Spleen (tissue), 11 donors: ENCODE results near the gene RPP14. TPM values are rescaled to one million over a fixed set of nuclear protein-coding genes. Genes with fewer than 3 reads are reported as not detected.

ENCODE experiments used
- DNase-seq: peaks from one replicate; pipeline ENCODE4 v3.0.0-alpha.2; 2020
- H3K27ac ChIP-seq, 8 donors: fragments of 200-600 bp; sonication (generic) in 7 of 8; 1 replicate in 4 of 8; 2 replicates in 4 of 8; pipeline versions ENCODE4 v1.5.0 to v1.8.0; 2016 to 2021; ENCODE audit warnings: inconsistent platforms in 4 of 8, mild to moderate bottlenecking in 4 of 8, moderate library complexity in 1 of 8
- H3K27me3 ChIP-seq, 7 donors: fragments of 200-600 bp; sonication (generic) in 6 of 7; replicated peaks in 1 of 7; 1 replicate in 4 of 7; 2 replicates in 3 of 7; pipeline versions ENCODE4 v1.5.0 to v1.8.0; 2016 to 2021; ENCODE audit warnings: inconsistent platforms in 3 of 7, mild to moderate bottlenecking in 1 of 7
- H3K36me3 ChIP-seq, 6 donors: fragments of 200-600 bp; sonication (generic) in 5 of 6; 1 replicate in 4 of 6; 2 replicates in 2 of 6; pipeline versions ENCODE4 v1.5.0 to v1.8.0; 2016 to 2021; ENCODE audit warnings: inconsistent platforms in 2 of 6
- H3K4me1 ChIP-seq, 6 donors: fragments of 200-600 bp; sonication (generic) in 5 of 6; 1 replicate in 3 of 6; 2 replicates in 3 of 6; pipeline versions ENCODE4 v1.5.0 to v1.8.0; 2016 to 2021; ENCODE audit warnings: inconsistent platforms in 3 of 6
- H3K4me3 ChIP-seq, 8 donors: fragments of 200-600 bp; sonication (generic) in 7 of 8; 1 replicate in 4 of 8; 2 replicates in 4 of 8; pipeline versions ENCODE4 v1.5.0 to v1.8.0; 2016 to 2021; ENCODE audit warnings: inconsistent platforms in 4 of 8, mild to moderate bottlenecking in 4 of 8, moderate library complexity in 2 of 8
- H3K9me3 ChIP-seq, 8 donors: fragments of 200-600 bp; sonication (generic) in 7 of 8; 1 replicate in 4 of 8; 2 replicates in 4 of 8; pipeline versions ENCODE4 v1.5.0 to v1.8.0; 2016 to 2021; ENCODE audit warnings: inconsistent platforms in 4 of 8
- POLR2A ChIP-seq, 3 donors: fragments of 450-650 bp; IDR thresholded peaks; one replicate each; pipeline ENCODE4 v1.5.1; 2017; ENCODE audit warnings: antibody characterized with exemption in 3 of 3, mild to moderate bottlenecking in 1 of 3
- POLR2AphosphoS5 ChIP-seq, 3 donors: sonication (generic); formaldehyde crosslinking; IDR thresholded peaks; one replicate each; pipeline ENCODE4 v1.5.1; 2017; ENCODE audit warnings: antibody characterized with exemption in 3 of 3
- WGBS, 5 donors: extraction: QIAGEN DNeasy Blood & Tissue Kit in 3 of 5; methylation state at CpG; one replicate each; pipeline versions ENCODE4 v1.1.5 to v1.1.7; 2013 to 2018; 5-methylcytosine and 5-hydroxymethylcytosine counted together
- intact Hi-C: fragments of 100-400 bp; cut with DNase I; formaldehyde crosslinking; loops from one replicate; pipeline ENCODE4 v1.15.0; 2023; ENCODE audit warnings: low total_unique reads
- polyA plus RNA-seq, 3 donors: library from polyadenylated mRNA; stranded (reverse); fragments of 200-250 nt; gene quantifications; one replicate each; pipeline ENCODE4 v1.2.1, GENCODE V29; 2013
- total RNA-seq, 7 donors: library from RNA; depleted of rRNA in 3 of 7; stranded (reverse); fragments of >200 nt in 3 of 7; fragmentation: NEBNext Ultra II Directional in 4 of 7; extraction: Animal tissue kit (Norgen Biotek cat#: 25700) in 4 of 7; gene quantifications; one replicate each; pipeline versions ENCODE4 v1.1.0 to v1.2.1, GENCODE V29; 2016 to 2021
- TF ChIP-seq, protein P1 (sequence below), 11 experiments: fragments of 200-600 bp in 7 of 11; fragments of 450-650 bp in 4 of 11; sonication (generic) in 4 of 11; IDR thresholded peaks in 8 of 11; conservative IDR thresholded peaks in 3 of 11; 1 replicate in 7 of 11; 2 replicates in 4 of 11; pipeline versions ENCODE4 v1.4.0 to v1.8.0; 2016 to 2021; ENCODE audit warnings: antibody characterized with exemption in 11 of 11, inconsistent platforms in 4 of 11, mild to moderate bottlenecking in 1 of 11
- donor health status: healthy with polysubstance abuse.
- donor health status: DM: no; HTN: no; CAD: no; lungs with moderate emphysema.
- donor health status: DM: no; HTN: no; CAD: no.
- donor health status: Bipolar disorder and iron deficiency.
- donor health status: healthy.
- donor health status: DM: no; HTN: no; CAD: no.
- donor health status: DM: yes; HTN: yes; CAD: no.

RPP14 gene
- total and polyA plus RNA-seq, 10 donors: 6.2 to 21.3 (median 14.3) TPM

DNA sequence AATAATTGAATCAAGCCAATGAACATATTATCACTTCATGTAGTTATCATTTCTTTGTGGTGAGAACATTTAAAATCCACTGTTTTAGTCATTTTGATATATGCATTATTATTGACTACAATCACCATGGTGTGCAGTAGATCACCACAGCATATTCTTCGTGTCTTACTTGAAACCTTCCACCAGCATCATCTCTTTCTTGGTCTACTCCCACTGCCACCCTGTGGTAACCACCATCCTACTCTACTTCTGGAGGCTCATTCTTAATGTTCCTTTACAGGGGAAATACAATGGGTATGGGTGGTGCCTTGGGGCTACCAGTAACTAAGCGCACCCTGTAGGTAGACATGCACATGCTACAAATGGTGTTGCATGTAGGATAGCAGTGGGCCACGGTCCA, 52.0 kb downstream of the RPP14 start:
- TF ChIP-seq POLR2A (IDR thresholded peaks at IDR 0.05) (no peak), POLR2AphosphoS5 (IDR thresholded peaks at IDR 0.05) (no peak)
- DNase-seq: no peak
- H3K27ac ChIP-seq: peak overlapping the region in 1 of 8 donors; percentile 8
- intact Hi-C loops: no loop called here
- H3K36me3 ChIP-seq: peaks cover 0 to 6% (median 0%) of the 10 kb centered on the region in 6 donors
- no peaks in the 10 kb centered on the region for H3K27me3 ChIP-seq
- H3K4me1 ChIP-seq: peaks cover 5 to 85% (median 53%) of the 10 kb centered on the region in 6 donors
- WGBS, 5 donors: 74 to 94% (median 86%) methylated on average over 3 of the region's 3 CpGs
- H3K4me3 ChIP-seq: no peak overlapping the region
- H3K9me3 ChIP-seq: no peaks in the 10 kb centered on the region

DNA sequence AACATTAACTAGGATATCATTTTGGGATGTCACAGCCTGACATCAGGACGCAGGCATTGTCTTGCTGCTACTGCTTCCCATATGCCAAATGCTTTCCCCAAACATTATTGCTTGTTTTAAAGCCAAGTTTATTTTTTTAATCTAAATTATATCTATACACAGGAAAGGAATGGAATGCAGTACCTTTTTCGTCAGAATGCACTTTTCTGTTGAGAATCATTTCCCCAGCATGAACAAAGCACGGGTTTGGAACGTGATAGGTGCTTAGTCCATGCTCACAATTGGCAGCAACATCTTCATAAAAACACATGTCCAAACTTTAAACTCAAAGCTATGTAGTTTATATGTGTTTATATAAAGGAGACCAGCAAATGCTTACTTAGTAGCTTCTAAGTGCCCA, 52.8 kb downstream of the RPP14 start:
- no peaks in the 10 kb centered on the region for H3K9me3 ChIP-seq
- no peak overlapping the region for H3K4me3 ChIP-seq
- WGBS, 5 donors: 91 to 96% (median 94%) methylated on average over 4 of the region's 4 CpGs
- H3K36me3 ChIP-seq: peaks cover 0 to 6% (median 0%) of the 10 kb centered on the region in 6 donors
- H3K27me3 ChIP-seq: no peaks in the 10 kb centered on the region
- no peak overlapping the region for H3K27ac ChIP-seq
- H3K4me1 ChIP-seq: peaks cover 5 to 84% (median 49%) of the 10 kb centered on the region in 6 donors
- no peak for DNase-seq
- intact Hi-C loops: no loop called here
- TF ChIP-seq POLR2A (IDR thresholded peaks at IDR 0.05): no peak
- TF ChIP-seq, protein P1, sequence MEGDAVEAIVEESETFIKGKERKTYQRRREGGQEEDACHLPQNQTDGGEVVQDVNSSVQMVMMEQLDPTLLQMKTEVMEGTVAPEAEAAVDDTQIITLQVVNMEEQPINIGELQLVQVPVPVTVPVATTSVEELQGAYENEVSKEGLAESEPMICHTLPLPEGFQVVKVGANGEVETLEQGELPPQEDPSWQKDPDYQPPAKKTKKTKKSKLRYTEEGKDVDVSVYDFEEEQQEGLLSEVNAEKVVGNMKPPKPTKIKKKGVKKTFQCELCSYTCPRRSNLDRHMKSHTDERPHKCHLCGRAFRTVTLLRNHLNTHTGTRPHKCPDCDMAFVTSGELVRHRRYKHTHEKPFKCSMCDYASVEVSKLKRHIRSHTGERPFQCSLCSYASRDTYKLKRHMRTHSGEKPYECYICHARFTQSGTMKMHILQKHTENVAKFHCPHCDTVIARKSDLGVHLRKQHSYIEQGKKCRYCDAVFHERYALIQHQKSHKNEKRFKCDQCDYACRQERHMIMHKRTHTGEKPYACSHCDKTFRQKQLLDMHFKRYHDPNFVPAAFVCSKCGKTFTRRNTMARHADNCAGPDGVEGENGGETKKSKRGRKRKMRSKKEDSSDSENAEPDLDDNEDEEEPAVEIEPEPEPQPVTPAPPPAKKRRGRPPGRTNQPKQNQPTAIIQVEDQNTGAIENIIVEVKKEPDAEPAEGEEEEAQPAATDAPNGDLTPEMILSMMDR (IDR thresholded peaks at IDR 0.05 in 8 of 11, conservative IDR thresholded peaks at IDR 0.05 in 3 of 11): no peak
- TF ChIP-seq POLR2AphosphoS5 (IDR thresholded peaks at IDR 0.05): no peak

DNA sequence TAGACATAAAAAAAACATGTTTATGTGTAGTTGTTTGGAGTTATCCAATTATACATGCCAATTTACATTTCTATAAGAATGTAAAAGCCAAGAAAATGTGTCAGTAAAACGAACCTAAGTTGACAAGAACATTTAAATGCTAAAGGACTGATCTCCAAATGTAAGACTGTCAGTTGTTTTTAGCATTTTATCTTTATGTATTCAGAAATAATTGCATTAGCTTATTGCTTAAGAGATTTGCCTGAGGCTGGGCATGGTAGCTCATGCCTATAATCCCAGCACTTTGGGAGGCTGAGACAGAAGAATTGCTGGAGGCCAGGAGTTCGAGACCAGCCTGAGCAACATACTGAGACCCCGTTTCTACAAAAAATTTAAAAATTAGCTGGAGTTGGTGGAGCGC, 53.6 kb downstream of the RPP14 start:
- peaks cover 5 to 84% (median 48%) of the 10 kb centered on the region in 6 donors for H3K4me1 ChIP-seq
- 91 to 94% (median 93%) methylated on average over 4 of the region's 4 CpGs for WGBS, 5 donors
- no peak for DNase-seq

DNA sequence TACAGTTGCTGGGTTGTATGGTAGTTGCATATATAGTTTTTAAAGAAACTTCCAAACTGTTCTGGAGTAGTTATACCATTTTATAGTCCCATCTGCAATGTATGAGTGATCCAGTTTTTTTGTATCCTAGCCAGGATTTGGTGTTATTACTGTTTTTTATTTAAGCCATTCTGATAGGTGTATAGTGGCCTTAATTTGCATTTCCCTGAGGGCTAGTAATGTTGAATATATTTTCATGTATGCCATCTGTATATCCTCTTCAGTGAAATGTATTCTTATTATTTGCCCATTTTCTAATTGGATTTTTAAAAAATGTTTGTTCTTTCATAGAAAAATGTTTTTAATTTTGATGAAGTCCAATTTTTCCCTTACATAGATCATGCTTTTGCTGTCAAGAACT, 55.8 kb downstream of the RPP14 start:
- Histone ChIP-seq H3K4me1 (peaks cover 0 to 83% (median 30%) of the 10 kb centered on the region in 6 donors), H3K9me3 (no peaks in the 10 kb centered on the region), H3K36me3 (peaks cover 0 to 6% (median 0%) of the 10 kb centered on the region in 6 donors), H3K4me3 (no peak overlapping the region), H3K27ac (no peak overlapping the region), H3K27me3 (no peaks in the 10 kb centered on the region)
- no peak for DNase-seq
- intact Hi-C loops: no loop called here
- TF ChIP-seq, protein P1 (IDR thresholded peaks at IDR 0.05 in 8 of 11, conservative IDR thresholded peaks at IDR 0.05 in 3 of 11): no peak
- no peak for TF ChIP-seq POLR2A (IDR thresholded peaks at IDR 0.05)
- TF ChIP-seq POLR2AphosphoS5 (IDR thresholded peaks at IDR 0.05): no peak

More for the DNA sequence above, 53.6 kb downstream of the RPP14 start:
- Histone ChIP-seq H3K4me3 (no peak overlapping the region), H3K36me3 (peaks cover 0 to 6% (median 0%) of the 10 kb centered on the region in 6 donors), H3K9me3 (no peaks in the 10 kb centered on the region), H3K27me3 (no peaks in the 10 kb centered on the region), H3K27ac (no peak overlapping the region)
- intact Hi-C loops: no loop called here
- no peak for TF ChIP-seq POLR2AphosphoS5 (IDR thresholded peaks at IDR 0.05)
- TF ChIP-seq POLR2A (IDR thresholded peaks at IDR 0.05): no peak
- TF ChIP-seq, protein P1 (IDR thresholded peaks at IDR 0.05 in 8 of 11, conservative IDR thresholded peaks at IDR 0.05 in 3 of 11): no peak

DNA sequence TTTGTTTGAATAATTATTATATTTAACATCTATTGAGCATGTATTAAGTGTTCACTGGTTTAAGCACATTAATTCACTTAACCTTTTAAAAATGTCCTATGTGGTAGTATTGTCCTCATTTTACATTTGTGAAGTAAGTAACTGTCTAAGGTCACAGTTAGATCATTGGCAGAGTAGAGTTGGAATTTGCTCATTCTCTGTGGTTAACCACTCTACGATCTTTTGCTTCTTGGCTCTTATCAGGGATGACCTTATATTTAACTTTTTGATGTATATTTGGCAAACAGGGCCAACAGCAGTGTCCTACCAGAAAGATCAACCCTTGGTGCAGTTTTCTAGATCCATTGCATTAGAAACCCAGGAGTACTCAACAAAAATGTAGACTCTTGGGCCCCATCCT, 60.7 kb downstream of the RPP14 start:
- WGBS, 5 donors: 46 to 62% (median 56%) methylated on average over 1 of the region's 1 CpG
- no peak for TF ChIP-seq POLR2AphosphoS5 (IDR thresholded peaks at IDR 0.05)
- TF ChIP-seq, protein P1 (IDR thresholded peaks at IDR 0.05 in 8 of 11, conservative IDR thresholded peaks at IDR 0.05 in 3 of 11): no peak
- TF ChIP-seq POLR2A (IDR thresholded peaks at IDR 0.05): no peak
- intact Hi-C loops: no loop called here

More for the DNA sequence above, 60.7 kb downstream of the RPP14 start:
- Histone ChIP-seq H3K27me3 (no peaks in the 10 kb centered on the region), H3K4me3 (no peak overlapping the region), H3K9me3 (no peaks in the 10 kb centered on the region), H3K36me3 (peaks cover 0 to 34% (median 3%) of the 10 kb centered on the region in 6 donors), H3K4me1 (peaks cover 0 to 66% (median 21%) of the 10 kb centered on the region in 6 donors), H3K27ac (no peak overlapping the region)
- no peak for DNase-seq
